HG03039 (cell line): ENCODE data around the gene CDHR2.

Experiments
- ATAC-seq: cut with Tn5 transposase; IDR thresholded peaks from one replicate; pipeline ENCODE4 v1.9.1; 2021; ENCODE audit warnings: mild to moderate bottlenecking, moderate library complexity; ENCODE audit not compliant: unreplicated experiment

The CDHR2 gene

DNA sequence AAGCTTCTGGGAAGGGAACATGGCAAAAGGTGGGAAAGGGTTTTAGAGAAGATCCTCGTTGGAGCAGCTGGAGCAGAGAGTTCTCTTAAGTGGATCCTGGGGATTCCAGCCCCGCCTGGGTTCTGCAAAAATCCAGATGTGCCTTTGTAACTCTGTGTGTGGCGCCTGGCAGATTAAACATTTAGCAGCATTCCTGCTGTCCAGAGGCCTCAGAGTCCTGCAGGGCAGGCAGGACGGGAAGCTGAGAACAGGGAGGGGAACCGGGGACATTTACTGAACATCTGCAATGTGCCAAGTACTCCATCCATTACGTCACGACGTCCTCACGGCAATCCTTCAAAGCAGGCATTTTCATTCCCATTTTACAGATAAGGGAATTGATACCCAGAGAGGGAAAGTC, 87.3 kb downstream of the CDHR2 start:
- no peak for ATAC-seq

DNA sequence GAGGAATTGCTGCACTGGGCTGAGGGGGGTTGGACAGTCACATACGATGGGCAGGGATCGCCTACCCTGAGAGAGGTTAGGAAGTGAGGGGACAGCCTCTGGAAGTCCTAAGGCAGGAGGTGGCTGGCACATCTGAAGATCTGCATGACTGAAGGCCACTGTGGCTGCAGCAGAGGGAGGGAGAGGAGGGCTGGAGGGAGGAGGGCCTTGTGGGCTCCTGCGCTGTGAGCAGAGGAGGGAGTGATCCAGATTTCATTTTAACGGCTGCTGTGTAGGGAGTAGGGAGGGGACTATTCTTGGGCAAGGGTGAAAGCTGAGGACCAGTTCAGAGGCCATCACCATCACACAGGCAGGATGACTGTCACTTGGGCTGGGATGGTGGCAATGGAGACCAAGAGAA, 88.4 kb downstream of the CDHR2 start:
- ATAC-seq: no peak

DNA sequence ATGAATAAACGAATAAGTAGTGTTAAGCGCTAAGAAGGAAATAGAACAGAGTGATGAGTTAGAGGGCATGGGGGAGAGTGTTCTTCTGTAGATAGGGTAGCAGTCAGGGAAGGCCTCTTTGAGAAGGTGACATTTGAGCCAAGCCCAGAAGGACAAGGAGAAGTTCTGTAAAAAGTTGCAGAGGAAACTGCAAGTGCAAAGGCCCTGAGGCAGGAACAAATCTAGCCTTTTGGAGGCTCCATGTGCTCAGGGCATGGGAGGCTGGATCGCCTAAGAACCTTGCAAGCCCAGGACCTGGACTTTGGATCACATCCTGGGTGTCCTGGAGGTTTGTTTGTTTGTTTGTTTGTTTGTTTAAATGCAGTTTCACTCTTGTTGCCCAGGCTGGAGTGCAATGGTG, 89.3 kb downstream of the CDHR2 start:
- no peak for ATAC-seq

DNA sequence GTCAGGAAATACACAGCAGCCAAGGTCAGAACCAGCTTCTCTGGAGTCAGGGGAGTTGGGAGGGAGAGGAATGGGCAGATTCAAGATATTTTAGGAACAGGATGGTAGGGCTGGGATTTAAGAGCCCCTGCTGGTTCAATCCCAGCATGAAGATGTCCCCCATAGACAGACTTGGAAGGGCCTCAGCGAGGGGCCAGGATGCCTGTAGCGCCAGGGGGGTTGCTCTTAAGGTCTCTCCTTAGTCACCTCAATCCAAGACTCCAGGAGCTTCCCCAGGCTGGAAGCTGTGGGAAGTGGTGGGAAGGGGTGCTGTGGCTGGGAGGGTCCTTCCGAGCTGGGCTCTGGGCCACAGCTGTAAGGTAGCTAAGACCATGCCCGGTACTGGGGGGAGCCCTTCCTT, 90.1 kb downstream of the CDHR2 start:
- no peak for ATAC-seq

DNA sequence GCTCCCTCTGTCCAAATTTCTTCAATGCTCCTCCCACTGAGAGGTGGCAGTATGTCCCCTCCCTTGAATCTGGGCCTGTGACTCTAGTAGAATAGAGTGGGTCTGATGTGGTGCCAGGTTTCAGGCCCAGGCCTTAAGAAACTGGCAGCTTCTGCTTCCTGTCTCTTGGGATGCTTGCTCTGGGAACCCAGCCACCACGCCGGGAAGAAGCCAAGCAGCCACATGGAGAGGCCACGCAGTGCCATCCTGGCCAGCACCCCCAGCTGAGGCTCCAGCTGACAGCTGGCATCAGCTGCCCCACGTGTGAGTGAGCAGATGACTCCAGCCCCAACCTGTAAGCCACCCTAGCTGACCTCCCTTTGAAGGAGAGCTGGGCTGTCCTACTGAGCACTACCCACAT, 90.8 kb downstream of the CDHR2 start:
- no peak for ATAC-seq

DNA sequence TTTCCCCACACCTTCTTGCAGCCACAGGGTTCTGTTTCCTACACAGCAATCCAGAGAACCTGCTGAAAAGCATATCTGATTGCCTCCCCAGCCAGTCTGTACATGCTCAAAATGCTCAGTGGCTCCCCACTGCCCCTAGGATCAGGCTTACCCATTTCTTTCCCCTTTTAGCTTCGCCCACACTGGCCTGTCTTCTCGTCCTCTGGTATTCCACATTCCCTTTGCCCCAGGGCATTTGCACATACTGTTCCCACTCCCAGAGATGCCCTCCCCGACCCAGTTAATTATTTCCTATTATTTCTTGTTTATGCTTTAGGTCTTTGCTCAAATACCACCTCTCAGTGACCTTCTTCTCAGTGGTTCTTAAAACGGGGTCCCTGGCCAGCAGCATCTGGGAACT, 91.5 kb downstream of the CDHR2 start:
- ATAC-seq: no peak

DNA sequence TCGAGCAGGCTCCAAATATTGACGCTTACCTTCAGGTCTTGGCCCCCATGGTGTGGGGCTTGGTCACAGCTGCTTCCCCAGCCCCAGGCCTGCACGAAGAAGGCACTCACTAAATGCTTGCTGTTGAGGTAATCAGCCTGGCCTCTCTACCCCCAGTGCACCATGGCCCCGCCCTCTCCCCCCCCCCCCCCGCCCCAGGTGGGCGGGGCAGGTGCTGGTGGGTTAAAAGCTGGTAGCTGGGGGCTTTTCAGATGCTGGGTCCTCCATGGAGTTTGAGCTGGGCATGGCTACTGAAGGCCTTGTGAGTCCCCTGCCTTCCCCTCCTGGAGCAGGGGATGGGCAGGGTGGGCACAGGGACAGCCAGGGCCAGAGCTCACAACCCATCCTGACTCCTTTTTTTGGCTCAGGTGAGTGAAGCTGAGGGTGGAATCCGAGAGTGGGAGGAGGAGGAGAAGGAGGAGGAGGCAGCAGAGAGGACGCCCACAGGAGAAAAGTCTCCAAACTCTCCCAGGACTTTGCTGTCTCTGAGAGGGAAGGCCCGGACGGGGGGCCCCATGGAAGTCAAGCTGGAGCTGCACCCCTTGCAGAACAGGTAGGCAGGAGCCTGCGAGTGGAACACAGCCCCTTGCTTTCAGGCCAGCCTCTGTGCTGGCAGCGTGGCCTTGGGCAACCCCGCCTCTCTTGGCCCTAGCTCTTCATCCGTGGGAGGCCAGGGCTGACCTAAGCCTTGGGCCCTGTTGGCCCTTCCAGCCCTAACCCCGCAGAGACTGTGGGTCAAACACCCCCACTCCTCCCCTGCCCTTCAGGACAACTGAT, 93.7 kb downstream of the CDHR2 start:
- ATAC-seq: no peak

DNA sequence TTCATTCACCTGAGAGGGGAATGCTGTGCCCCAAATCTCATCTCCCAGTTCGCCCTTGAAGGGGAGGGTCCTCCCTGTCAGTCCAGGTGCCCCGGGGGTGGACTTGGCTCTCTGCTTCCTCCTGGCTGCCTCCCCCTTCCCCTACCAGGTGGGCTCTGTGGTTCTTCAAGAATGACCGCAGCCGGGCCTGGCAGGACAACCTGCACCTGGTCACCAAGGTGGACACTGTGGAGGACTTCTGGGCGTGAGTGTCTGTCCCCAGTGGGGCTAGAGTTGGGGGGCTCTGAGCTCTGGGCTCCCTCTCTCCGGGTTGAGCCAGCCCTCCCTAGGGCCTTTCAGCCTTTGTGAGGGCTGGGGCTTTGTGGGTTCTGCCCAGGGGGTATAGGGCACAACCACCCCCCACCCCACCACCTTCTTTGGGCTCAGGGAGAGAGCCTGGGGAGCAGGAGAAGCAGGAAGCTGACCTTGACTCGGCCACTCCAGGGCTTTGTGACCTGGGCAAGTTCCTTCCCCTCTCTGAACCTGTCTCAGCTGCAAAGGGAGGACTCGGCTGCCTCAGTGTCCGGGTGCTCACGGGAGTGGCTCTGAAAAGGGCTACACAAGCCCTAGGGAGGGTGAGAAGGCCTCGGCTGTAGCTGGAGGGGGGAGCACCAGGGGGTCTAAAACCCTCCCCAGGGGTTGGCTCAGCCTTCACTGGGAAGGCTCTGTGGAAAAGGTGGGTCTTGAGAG, 94.5 kb downstream of the CDHR2 start:
- ATAC-seq: no peak

DNA sequence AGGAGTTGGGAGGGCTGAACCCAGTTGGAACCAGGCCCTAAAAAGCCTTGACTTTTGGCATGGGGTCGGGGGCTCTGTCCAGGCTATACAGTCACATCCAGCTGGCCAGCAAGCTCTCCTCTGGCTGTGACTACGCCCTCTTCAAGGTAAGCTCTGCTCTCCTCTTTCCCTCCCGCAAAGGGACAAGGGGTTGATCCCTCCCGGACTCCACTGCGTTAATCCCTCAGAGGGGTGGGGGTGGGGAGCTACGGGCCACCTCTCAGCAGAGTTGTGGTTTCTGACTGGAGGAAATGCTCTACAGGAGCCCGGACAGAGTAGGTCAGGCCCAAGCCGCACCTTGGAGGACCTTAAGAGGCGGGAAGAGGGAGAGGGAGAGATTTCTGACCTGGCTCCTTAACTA, 95.2 kb downstream of the CDHR2 start:
- ATAC-seq: no peak

DNA sequence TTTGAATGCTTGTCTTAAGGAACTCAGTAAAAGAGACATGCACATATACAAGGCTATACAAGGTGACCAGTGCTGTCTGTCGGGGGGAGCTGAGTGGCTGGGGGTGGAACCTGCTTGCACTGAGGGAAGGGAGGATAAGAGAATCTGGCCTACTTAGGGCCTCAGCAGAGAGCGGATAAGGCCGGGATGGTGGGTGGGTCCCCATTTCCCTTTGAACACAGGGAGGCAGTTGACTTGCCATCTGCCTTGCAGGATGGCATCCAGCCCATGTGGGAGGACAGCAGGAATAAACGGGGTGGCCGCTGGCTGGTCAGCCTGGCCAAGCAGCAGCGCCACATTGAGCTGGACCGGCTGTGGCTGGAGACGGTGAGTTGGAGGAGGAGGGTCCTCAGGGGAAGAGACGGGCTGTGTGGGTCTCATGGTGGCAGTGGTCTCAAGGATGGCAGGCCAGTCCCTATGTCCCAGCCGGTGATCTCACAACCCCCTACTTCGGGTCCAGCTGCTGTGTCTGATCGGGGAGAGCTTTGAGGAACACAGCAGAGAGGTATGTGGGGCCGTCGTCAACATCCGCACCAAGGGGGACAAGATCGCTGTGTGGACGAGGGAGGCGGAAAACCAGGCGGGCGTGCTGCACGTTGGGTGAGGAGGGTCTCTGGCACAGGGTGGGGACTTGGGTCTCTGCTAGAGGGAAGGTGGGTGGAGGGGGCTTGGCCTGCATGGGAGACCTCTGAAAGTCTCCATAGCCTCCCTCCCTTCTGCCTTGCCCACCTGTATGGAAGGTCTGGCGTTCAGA, 95.9 kb downstream of the CDHR2 start:
- ATAC-seq: no peak
